ENCODE measurements around the gene PHYHD1.

PHYHD1 gene

GRCh38 chr9:128898845-128899565 is 21.8 kb upstream of the PHYHD1 start:
- H3K4me3 ChIP-seq (ENCODE audit: low read depth, low read length), result no peak overlapping the region
- no peak for TF ChIP-seq MAX (IDR thresholded peaks at IDR 0.05; ENCODE audit: low read depth, low read length)
- no peak for TF ChIP-seq MYC (IDR thresholded peaks at IDR 0.05; ENCODE audit: low read depth, low read length)
- no peak for TF ChIP-seq POLR2A (IDR thresholded peaks at IDR 0.05; ENCODE audit: extremely low read depth, insufficient read length)
- TF ChIP-seq CTCF (IDR thresholded peaks at IDR 0.05; ENCODE audit: low read depth, low read length), result no peak

GRCh38 chr9:128899566-128900322 is 21.0 kb upstream of the PHYHD1 start:
- TF ChIP-seq MYC (IDR thresholded peaks at IDR 0.05; ENCODE audit: low read depth, low read length) (peak; percentile 29; the same call in 1 of the 2 replicates), POLR2A (IDR thresholded peaks at IDR 0.05; ENCODE audit: extremely low read depth, insufficient read length) (no peak), CTCF (IDR thresholded peaks at IDR 0.05; ENCODE audit: low read depth, low read length) (no peak), MAX (IDR thresholded peaks at IDR 0.05; ENCODE audit: low read depth, low read length) (peak; percentile 75)
- DNase-seq (ENCODE audit: low read depth), result peak; percentile 93
- no peak overlapping the region for H3K4me3 ChIP-seq (ENCODE audit: low read depth, low read length)

More at GRCh38 chr9:128898845-128899565, 21.8 kb upstream of the PHYHD1 start:
- DNase-seq (ENCODE audit: low read depth), result no peak

GRCh38 chr9:128901379-128901778 is 19.4 kb upstream of the PHYHD1 start:
- no peak overlapping the region for H3K4me3 ChIP-seq (ENCODE audit: low read depth, low read length)
- TF ChIP-seq MAX (IDR thresholded peaks at IDR 0.05; ENCODE audit: low read depth, low read length) (no peak), CTCF (IDR thresholded peaks at IDR 0.05; ENCODE audit: low read depth, low read length) (no peak), MYC (IDR thresholded peaks at IDR 0.05; ENCODE audit: low read depth, low read length) (no peak), POLR2A (IDR thresholded peaks at IDR 0.05; ENCODE audit: extremely low read depth, insufficient read length) (no peak)
- DNase-seq (ENCODE audit: low read depth), result no peak

- DNase-seq (ENCODE audit: low read depth), result no peak
- no peak overlapping the region for H3K4me3 ChIP-seq (ENCODE audit: low read depth, low read length)
- TF ChIP-seq MAX (IDR thresholded peaks at IDR 0.05; ENCODE audit: low read depth, low read length) (no peak), MYC (IDR thresholded peaks at IDR 0.05; ENCODE audit: low read depth, low read length) (no peak)
Observed at GRCh38 chr9:128901822-128902221, 19.0 kb upstream of the PHYHD1 start.

GRCh38 chr9:128902351-128903078 is 18.3 kb upstream of the PHYHD1 start:
- no peak overlapping the region for H3K4me3 ChIP-seq (ENCODE audit: low read depth, low read length)
- peak; percentile 84 for DNase-seq (ENCODE audit: low read depth)

More at GRCh38 chr9:128902351-128903078, 18.3 kb upstream of the PHYHD1 start:
- peak; percentile 31 for TF ChIP-seq POLR2A (IDR thresholded peaks at IDR 0.05; ENCODE audit: extremely low read depth, insufficient read length)
- TF ChIP-seq MAX (IDR thresholded peaks at IDR 0.05; ENCODE audit: low read depth, low read length), result peak; percentile 94
- no peak for TF ChIP-seq CTCF (IDR thresholded peaks at IDR 0.05; ENCODE audit: low read depth, low read length)
- TF ChIP-seq MYC (IDR thresholded peaks at IDR 0.05; ENCODE audit: low read depth, low read length), result peak; percentile 95

Data from NB4 (cell line).